DND-41 (cell line): Measurements from ENCODE around the gene CSHL1.
"Not testable (repeated sequence)": the region's sequence is repeated elsewhere in the genome, so short reads cannot be mapped to it uniquely, and the experiment has no call there.

Experiments used
- CTCF ChIP-seq: IDR thresholded peaks from 2 replicates; pipeline ENCODE4 v1.5.1; 2012; ENCODE audit warnings: borderline replicate concordance, low read length, moderate library complexity, mild to moderate bottlenecking; ENCODE audit not compliant: poor library complexity, severe bottlenecking; ENCODE audit errors: extremely low read depth
- EZH2 ChIP-seq: IDR thresholded peaks from 3 replicates; pipeline ENCODE4 v1.6.1; 2012; ENCODE audit warnings: borderline replicate concordance, low read depth, mild to moderate bottlenecking, moderate library complexity, low read length, inconsistent platforms; ENCODE audit not compliant: severe bottlenecking

GRCh38 chr17:63889026-63889848, 21.8 kb downstream of the CSHL1 start:
- TF ChIP-seq CTCF, result peak; percentile 61
- TF ChIP-seq EZH2, result not testable (repeated sequence)
